Suprapubic skin (tissue), 4 donors: Measurements from ENCODE around the gene BARHL1. TPM values are rescaled to one million over a fixed set of nuclear protein-coding genes. Genes with fewer than 3 reads are reported as not detected.

ENCODE experiments used
- DNase-seq, 2 donors: peaks; one replicate each; pipeline ENCODE4 v3.0.0-alpha.2; 2019; ENCODE audit warnings: low spot score in 2 of 2
- H3K27ac ChIP-seq: fragments of 200-600 bp; sonication (generic); one replicate; pipeline ENCODE4 v1.5.1; 2019
- H3K27me3 ChIP-seq: fragments of 200-600 bp; sonication (generic); one replicate; pipeline ENCODE4 v1.5.1; 2019
- H3K36me3 ChIP-seq: fragments of 200-600 bp; sonication (generic); one replicate; pipeline ENCODE4 v1.5.1; 2019
- H3K4me1 ChIP-seq: fragments of 200-600 bp; sonication (generic); one replicate; pipeline ENCODE4 v1.5.1; 2019
- H3K4me3 ChIP-seq: fragments of 200-600 bp; sonication (generic); one replicate; pipeline ENCODE4 v1.5.1; 2019; ENCODE audit warnings: mild to moderate bottlenecking
- H3K9me3 ChIP-seq: fragments of 200-600 bp; sonication (generic); one replicate; pipeline ENCODE4 v1.5.1; 2019
- EP300 ChIP-seq: sonication (generic); formaldehyde crosslinking; IDR thresholded peaks from one replicate; pipeline ENCODE4 v1.6.1; 2017; ENCODE audit warnings: antibody characterized with exemption
- POLR2A ChIP-seq, 2 donors: fragments of 450-650 bp; IDR thresholded peaks; one replicate each; pipeline ENCODE4 v1.6.1; 2017; ENCODE audit warnings: antibody characterized with exemption in 2 of 2, mild to moderate bottlenecking in 2 of 2, moderate library complexity in 2 of 2
- POLR2AphosphoS5 ChIP-seq, 3 donors: sonication (generic); formaldehyde crosslinking; IDR thresholded peaks; one replicate each; pipeline ENCODE4 v1.6.1; 2017; ENCODE audit warnings: antibody characterized with exemption in 3 of 3
- WGBS: methylation state at CpG from one replicate; pipeline ENCODE4 v1.1.5; 2018; 5-methylcytosine and 5-hydroxymethylcytosine counted together
- total RNA-seq, 4 donors: library from RNA; depleted of rRNA; stranded (reverse); fragments of >200 nt; gene quantifications; one replicate each; pipeline ENCODE4 v1.1.0, GENCODE V29; 2016
- TF ChIP-seq, protein P1 (sequence below), 2 donors: fragments of 200-600 bp in 1 of 2; fragments of 450-650 bp in 1 of 2; sonication (generic) in 1 of 2; IDR thresholded peaks; one replicate each; pipeline ENCODE4 v1.5.1; 2016 to 2019; ENCODE audit warnings: antibody characterized with exemption in 2 of 2, mild to moderate bottlenecking in 1 of 2, moderate library complexity in 1 of 2

BARHL1 gene
- total RNA-seq, 4 donors from 2014 or later: not detected

DNA sequence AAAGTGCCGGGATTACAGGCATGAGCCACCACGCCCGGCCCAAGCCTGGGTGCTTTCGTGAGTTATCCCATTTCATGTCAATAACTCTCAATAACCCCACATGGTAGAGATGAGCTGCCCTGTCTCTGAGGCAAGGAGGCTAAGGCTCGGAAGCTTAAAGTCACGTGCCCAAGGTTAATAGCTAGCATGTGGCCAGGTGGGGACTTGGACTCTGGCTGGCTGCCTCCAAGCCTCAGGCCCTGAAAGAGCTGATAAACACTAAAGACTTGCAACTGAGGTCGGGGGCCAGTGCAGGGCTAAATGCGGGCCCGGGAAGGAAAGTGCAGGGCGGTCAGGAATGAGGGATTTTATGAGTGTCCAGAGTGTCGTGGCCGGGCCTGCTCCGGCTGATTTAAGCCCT is 30.9 kb upstream of the BARHL1 start:
- WGBS: 68% methylated on average over 13 of the region's 13 CpGs
- Histone ChIP-seq H3K27ac (no peak overlapping the region), H3K9me3 (no peaks in the 10 kb centered on the region), H3K4me3 (no peak overlapping the region), H3K27me3 (peaks cover 42% of the 10 kb centered on the region), H3K36me3 (no peaks in the 10 kb centered on the region), H3K4me1 (peaks cover 1% of the 10 kb centered on the region)
- TF ChIP-seq POLR2AphosphoS5 (IDR thresholded peaks at IDR 0.05) (no peak), EP300 (no peak), POLR2A (IDR thresholded peaks at IDR 0.05) (no peak)
- TF ChIP-seq, protein P1, sequence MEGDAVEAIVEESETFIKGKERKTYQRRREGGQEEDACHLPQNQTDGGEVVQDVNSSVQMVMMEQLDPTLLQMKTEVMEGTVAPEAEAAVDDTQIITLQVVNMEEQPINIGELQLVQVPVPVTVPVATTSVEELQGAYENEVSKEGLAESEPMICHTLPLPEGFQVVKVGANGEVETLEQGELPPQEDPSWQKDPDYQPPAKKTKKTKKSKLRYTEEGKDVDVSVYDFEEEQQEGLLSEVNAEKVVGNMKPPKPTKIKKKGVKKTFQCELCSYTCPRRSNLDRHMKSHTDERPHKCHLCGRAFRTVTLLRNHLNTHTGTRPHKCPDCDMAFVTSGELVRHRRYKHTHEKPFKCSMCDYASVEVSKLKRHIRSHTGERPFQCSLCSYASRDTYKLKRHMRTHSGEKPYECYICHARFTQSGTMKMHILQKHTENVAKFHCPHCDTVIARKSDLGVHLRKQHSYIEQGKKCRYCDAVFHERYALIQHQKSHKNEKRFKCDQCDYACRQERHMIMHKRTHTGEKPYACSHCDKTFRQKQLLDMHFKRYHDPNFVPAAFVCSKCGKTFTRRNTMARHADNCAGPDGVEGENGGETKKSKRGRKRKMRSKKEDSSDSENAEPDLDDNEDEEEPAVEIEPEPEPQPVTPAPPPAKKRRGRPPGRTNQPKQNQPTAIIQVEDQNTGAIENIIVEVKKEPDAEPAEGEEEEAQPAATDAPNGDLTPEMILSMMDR (IDR thresholded peaks at IDR 0.05): no peak
- DNase-seq: no peak

DNA sequence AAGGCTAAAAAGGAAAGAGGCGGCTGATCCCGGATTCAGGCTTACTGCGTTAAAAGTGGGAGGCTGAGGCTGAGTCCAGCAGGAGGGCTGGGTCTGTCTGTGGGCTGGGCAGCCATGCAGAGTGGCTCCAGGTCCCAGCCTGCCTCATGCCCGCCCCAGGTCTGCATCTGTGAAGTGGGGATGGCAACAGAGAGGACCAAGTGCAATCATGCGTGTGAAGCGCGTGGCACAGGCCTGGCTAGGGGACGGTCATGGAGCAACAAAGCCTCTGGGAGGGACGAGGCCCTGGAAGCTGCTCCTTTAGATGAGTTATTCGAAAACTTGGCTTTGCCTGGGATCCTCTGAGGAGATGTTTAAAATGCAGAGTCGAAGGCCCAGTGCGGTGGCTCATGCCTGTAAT is 30.4 kb upstream of the BARHL1 start:
- 81% methylated on average over 12 of the region's 12 CpGs for WGBS
- H3K36me3 ChIP-seq: no peaks in the 10 kb centered on the region
- no peak for DNase-seq
- no peaks in the 10 kb centered on the region for H3K4me1 ChIP-seq
- H3K9me3 ChIP-seq: no peaks in the 10 kb centered on the region
- H3K27me3 ChIP-seq: peaks cover 42% of the 10 kb centered on the region
- TF ChIP-seq EP300 (no peak), POLR2A (IDR thresholded peaks at IDR 0.05) (no peak), POLR2AphosphoS5 (IDR thresholded peaks at IDR 0.05) (no peak)
- TF ChIP-seq, protein P1 (IDR thresholded peaks at IDR 0.05): no peak
- H3K27ac ChIP-seq: no peak overlapping the region
- no peak overlapping the region for H3K4me3 ChIP-seq

DNA sequence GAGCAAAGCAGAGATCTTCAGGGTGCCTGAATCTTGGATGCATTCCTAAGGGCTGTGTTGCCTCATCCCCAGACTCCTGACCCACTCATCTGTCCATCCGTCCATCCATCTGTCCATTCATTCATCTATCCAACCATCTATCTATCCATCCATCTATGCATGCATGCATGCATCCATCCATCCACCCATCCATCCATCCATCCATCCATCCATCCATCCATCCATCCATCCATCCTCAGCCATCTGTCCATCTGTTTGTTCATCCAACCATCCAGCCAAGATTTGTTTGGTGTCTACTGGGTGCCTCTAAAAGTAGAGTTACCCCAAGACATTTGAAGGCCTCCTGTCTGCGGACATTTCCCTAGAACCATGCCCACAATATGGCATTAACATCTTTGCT is 27.7 kb upstream of the BARHL1 start:
- H3K9me3 ChIP-seq: no peaks in the 10 kb centered on the region
- no peak for DNase-seq
- H3K27me3 ChIP-seq: peaks cover 49% of the 10 kb centered on the region
- TF ChIP-seq EP300: no peak
- TF ChIP-seq, protein P1 (IDR thresholded peaks at IDR 0.05): no peak
- TF ChIP-seq POLR2A (IDR thresholded peaks at IDR 0.05): no peak
- TF ChIP-seq POLR2AphosphoS5 (IDR thresholded peaks at IDR 0.05): no peak
- 88% methylated on average over 2 of the region's 2 CpGs for WGBS
- H3K4me1 ChIP-seq: no peaks in the 10 kb centered on the region
- no peak overlapping the region for H3K27ac ChIP-seq
- H3K36me3 ChIP-seq: no peaks in the 10 kb centered on the region
- no peak overlapping the region for H3K4me3 ChIP-seq

DNA sequence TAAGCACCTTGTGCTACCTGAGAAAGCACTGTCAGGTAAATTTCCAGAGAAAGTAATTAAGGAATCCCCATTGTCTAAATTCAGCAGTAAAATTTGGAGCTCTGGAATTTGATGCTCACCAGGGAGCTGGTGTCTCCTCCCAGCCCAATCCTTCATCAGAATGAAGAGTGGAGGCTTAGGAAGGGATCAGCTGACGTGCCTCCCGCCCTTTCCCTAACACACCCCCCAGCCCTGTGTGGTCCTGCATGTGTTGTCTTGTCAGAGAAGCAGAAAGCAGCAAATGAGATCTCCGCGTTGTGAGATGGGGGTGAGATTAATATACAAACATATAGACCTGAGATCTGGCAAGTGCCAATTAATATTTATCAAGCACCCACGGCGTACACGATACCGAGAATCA is 26.9 kb upstream of the BARHL1 start:
- TF ChIP-seq EP300 (no peak), POLR2A (IDR thresholded peaks at IDR 0.05) (no peak), POLR2AphosphoS5 (IDR thresholded peaks at IDR 0.05) (no peak)
- TF ChIP-seq, protein P1 (IDR thresholded peaks at IDR 0.05): no peak
- no peak for DNase-seq
- Histone ChIP-seq H3K36me3 (no peaks in the 10 kb centered on the region), H3K4me1 (no peaks in the 10 kb centered on the region), H3K27me3 (peaks cover 54% of the 10 kb centered on the region), H3K4me3 (no peak overlapping the region), H3K9me3 (no peaks in the 10 kb centered on the region), H3K27ac (no peak overlapping the region)
- WGBS: 60% methylated on average over 8 of the region's 8 CpGs

DNA sequence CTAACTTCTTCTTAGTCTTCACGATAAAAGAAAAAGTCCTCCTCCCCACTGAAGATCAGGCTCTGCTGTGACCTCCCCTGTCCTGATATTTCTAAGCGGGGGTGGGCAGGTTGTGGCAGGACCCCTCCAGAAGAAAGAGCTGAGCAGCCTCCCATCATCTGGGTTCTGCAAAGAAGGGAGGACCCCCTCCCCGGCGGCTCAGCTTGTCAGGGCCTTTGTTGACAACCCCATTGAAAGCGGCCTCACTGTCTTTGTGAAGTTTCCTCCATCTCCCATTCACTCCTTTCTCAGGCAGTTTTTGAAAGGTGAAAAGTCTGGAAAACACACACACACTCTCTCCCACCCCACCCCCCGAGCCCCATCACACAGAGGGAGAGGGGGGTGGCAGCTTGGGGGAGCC is 26.2 kb upstream of the BARHL1 start:
- no peak overlapping the region for H3K27ac ChIP-seq

More for the DNA sequence above, 26.2 kb upstream of the BARHL1 start:
- no peak overlapping the region for H3K4me3 ChIP-seq
- DNase-seq: no peak
- WGBS: 65% methylated on average over 5 of the region's 6 CpGs
- H3K4me1 ChIP-seq: no peaks in the 10 kb centered on the region
- TF ChIP-seq, protein P1 (IDR thresholded peaks at IDR 0.05): no peak
- TF ChIP-seq POLR2A (IDR thresholded peaks at IDR 0.05): no peak
- no peak for TF ChIP-seq EP300
- TF ChIP-seq POLR2AphosphoS5 (IDR thresholded peaks at IDR 0.05): no peak
- H3K36me3 ChIP-seq: no peaks in the 10 kb centered on the region
- H3K27me3 ChIP-seq: peaks cover 57% of the 10 kb centered on the region
- no peaks in the 10 kb centered on the region for H3K9me3 ChIP-seq
